GM12891 (cell line): Measurements from ENCODE around the gene LZTFL1.
A peak's percentile ranks its signal among the peaks of the same experiment; 100 is the strongest.

ENCODE experiments used
- DNase-seq: peaks from one replicate; pipeline ENCODE4 v3.0.0; 2011; ENCODE audit warnings: low spot score; ENCODE audit not compliant: insufficient read length
- FAIRE-seq: peaks from 2 replicates; lab custom pipeline; 2011; peaks lifted over from hg19 to GRCh38; lab: Jason Lieb, UNC
- PAX5 ChIP-seq: IDR thresholded peaks from 2 replicates; pipeline ENCODE4 v1.6.1; 2011; ENCODE audit warnings: low read length, moderate library complexity, mild to moderate bottlenecking; ENCODE audit not compliant: insufficient read depth, severe bottlenecking
- POLR2A ChIP-seq: IDR thresholded peaks from 2 replicates; pipeline ENCODE4 v1.6.1; 2011; ENCODE audit warnings: low read depth, low read length, control low read depth
- POLR2AphosphoS5 ChIP-seq: IDR thresholded peaks from 2 replicates; pipeline ENCODE4 v1.6.1; 2011; ENCODE audit warnings: low read depth, low read length, control low read depth
- POU2F2 ChIP-seq: IDR thresholded peaks from 2 replicates; pipeline ENCODE4 v1.6.1; 2011; ENCODE audit warnings: low read depth, mild to moderate bottlenecking, control low read depth, low read length, moderate library complexity
- SPI1 ChIP-seq: IDR thresholded peaks from 2 replicates; pipeline ENCODE4 v1.6.1; 2011; ENCODE audit warnings: low read depth, low read length, control low read depth
- TAF1 ChIP-seq: IDR thresholded peaks from 2 replicates; pipeline ENCODE4 v1.6.1; 2011; ENCODE audit warnings: low read depth, low read length, control low read depth

LZTFL1 gene

DNA sequence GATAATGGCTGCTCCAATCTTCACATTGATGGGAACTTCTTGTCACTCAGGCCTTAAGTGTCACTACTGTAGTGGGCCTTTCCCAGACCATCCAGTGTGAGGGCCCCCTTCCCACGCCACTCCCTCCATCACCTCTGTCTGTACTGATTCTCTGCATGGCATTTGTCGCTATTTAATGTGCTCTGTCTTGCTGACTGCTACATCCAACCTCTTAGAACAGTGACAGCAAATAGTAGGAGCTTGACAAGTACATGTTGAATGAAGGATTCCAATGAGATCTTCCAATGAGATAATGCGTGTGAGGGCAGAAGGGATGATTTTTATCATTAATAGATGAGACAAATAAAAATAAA is 38.8 kb upstream of the LZTFL1 start:
- FAIRE-seq (no peak), DNase-seq (no peak)
- TF ChIP-seq PAX5 (no peak), SPI1 (no peak), TAF1 (no peak)

DNA sequence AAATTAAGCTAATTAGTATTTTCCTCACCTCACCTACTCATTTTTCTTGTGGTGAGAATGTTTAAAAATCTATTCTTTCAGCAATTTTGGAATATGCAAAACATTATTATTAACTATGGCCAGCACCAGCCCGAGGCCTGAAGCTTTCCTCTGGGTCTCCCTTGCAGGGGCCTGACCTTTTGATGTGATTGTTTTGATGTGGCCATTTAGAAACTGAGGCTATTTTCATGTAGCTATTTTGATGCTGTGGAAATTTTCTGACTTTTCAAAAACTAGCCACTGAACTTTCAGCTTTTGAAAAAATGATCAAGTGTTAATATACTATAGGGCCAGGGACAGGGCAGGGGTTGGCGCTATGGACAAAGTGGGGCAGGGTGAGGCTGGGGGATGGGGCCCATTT is 36.2 kb upstream of the LZTFL1 start:
- DNase-seq (no peak), FAIRE-seq (no peak)
- no peak for TF ChIP-seq PAX5
- 0 out of 2 replicates have a peak, but pooled peaks have one; percentile 55 for TF ChIP-seq POU2F2

DNA sequence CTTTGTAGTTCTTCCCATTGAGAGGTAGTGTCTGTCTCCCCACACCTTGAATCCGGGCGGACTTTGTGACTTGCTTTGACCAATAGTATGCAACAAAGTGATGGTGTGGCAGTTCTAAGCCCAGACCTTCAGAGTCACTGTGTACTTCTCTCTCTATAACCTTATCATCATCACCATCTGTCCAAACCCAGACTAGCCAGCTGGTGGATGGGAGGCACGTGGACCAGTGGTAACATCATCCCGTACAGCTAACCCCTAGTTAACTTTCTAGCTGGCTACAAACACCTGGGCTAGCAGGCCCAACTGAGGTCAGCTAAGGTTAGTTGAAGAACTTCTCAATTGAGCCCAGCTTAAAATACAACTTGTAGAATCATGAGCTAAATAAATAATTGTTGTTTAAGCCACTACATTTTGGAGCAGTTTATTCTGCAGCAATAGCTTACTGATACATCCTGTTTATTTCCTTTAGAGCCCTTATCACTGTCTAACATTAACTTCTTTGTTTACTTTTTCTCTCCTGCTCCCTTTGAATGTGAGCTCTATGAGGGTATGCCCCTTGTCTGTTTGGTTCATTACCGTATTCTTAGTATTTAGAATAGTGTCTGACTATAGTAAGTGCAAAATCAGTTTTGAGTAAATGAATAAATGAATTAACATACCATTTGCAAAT is 32.9 kb upstream of the LZTFL1 start:
- no peak for TF ChIP-seq SPI1
- no peak for TF ChIP-seq POU2F2
- no peak for TF ChIP-seq TAF1
- TF ChIP-seq PAX5: no peak
- TF ChIP-seq POLR2AphosphoS5: no peak
- FAIRE-seq (peak; percentile 9), DNase-seq (no peak)

DNA sequence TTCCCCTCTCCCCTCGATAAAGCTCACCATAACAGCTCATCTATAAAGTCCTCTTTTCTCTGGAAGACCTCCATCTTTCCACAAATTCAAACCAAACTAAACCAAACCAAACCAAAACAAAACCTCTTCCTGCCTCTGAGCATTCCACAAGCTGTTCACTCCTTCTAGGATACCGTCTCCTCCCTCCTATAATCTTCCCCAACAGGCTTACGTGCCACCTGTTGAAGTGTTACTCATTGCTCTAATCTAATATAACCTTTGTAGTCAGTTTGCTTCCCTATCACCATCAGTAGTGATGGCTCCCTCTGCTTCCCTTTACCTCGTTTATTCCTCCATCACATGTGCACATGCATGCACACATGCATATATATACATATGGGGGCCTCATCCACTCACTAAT is 31.7 kb upstream of the LZTFL1 start:
- DNase-seq: no peak
- FAIRE-seq: no peak
- no peak for TF ChIP-seq SPI1
- TF ChIP-seq POLR2A: no peak
- TF ChIP-seq POU2F2: no peak
- TF ChIP-seq PAX5: no peak
- TF ChIP-seq TAF1: no peak
- TF ChIP-seq POLR2AphosphoS5: no peak

DNA sequence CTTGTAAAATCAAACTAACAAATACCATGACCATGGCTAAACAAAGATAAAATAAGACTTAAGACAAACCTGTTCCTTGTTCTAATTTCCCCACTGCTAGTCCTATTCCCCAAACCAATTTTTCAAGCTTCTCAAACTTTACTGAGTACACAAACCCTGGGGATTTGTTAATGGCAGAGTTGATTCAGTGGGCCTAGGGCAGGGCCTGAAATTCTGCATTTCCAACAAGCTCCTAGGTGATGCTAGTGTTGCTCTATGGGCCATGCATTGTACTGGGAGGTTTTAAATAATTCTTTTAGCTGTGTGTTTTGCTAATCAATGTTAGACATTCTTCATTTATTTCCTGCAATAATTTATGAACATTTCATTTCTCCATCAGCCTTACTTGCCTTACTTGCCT is 31.1 kb upstream of the LZTFL1 start:
- TF ChIP-seq POLR2AphosphoS5: no peak
- no peak for TF ChIP-seq TAF1
- TF ChIP-seq POLR2A: no peak
- TF ChIP-seq SPI1: no peak
- no peak for TF ChIP-seq POU2F2
- FAIRE-seq: no peak
- no peak for DNase-seq

DNA sequence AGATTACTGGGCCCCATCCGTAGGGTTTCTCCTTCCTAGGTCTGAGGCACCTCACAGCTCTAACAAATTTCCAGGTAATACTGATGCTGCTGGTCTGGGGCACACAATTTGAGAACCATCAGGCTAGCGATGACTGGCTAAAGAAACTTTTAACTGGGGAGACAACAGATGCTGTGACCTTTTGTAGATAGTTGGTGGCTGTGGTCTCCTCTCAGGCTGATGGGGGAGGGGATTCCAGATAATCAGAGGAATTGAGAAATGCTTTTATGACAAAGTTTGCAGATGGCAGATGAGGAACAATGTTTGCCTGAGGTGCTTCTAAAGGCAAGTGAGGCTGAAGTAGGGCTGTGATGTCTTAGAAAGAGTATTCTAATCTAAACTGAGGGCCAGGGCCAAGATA is 30.6 kb upstream of the LZTFL1 start:
- TF ChIP-seq POLR2A: no peak
- TF ChIP-seq PAX5: no peak
- no peak for TF ChIP-seq POU2F2
- TF ChIP-seq POLR2AphosphoS5: no peak
- peak; percentile 72 for TF ChIP-seq SPI1
- no peak for TF ChIP-seq TAF1
- no peak for FAIRE-seq
- no peak for DNase-seq

DNA sequence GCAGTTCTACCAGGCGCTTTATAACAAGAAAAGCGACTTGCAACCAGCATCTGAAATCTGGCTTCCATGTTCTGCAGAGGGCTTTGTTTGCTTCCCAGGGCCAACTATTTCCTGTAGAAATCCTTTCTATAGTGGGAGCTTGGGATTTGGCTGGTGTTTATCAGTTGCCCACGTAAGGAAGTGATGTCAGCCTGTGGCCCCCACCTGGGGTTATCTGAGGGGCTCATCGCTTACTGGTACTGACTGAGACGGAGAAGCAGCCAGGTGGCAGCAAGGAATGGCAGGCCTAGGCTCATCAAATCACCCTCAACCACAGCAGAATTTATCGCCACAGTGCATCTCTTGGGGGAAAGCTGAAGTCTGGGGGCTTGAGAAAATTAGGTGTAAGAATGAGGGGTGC is 29.9 kb upstream of the LZTFL1 start:
- no peak for FAIRE-seq
- TF ChIP-seq POLR2A (no peak), SPI1 (no peak), TAF1 (no peak), POU2F2 (no peak), POLR2AphosphoS5 (no peak), PAX5 (no peak)
- no peak for DNase-seq

DNA sequence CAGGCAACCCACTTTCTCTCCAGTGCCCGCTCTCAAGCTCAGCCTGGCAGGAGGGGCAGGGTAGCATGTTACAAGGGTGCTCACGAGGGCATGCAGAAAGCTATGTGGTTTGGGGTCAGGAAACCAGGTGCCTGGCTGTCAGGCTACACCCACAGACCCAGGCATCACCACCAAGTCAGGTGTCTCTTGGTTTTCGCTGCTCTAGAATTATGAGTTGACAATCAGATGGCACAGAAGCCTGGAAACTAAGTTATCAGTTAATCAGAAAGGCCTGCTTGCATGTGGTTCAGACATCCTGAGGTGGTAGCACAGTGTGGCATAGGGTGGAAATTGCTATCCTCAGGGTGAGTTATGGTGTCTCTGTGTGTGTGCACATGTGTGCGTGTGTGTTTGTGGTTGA is 28.2 kb upstream of the LZTFL1 start:
- DNase-seq: no peak
- FAIRE-seq: peak; percentile 74
- no peak for TF ChIP-seq POLR2AphosphoS5
- no peak for TF ChIP-seq POLR2A
- no peak for TF ChIP-seq TAF1
- TF ChIP-seq SPI1: no peak
- no peak for TF ChIP-seq POU2F2
- no peak for TF ChIP-seq PAX5

DNA sequence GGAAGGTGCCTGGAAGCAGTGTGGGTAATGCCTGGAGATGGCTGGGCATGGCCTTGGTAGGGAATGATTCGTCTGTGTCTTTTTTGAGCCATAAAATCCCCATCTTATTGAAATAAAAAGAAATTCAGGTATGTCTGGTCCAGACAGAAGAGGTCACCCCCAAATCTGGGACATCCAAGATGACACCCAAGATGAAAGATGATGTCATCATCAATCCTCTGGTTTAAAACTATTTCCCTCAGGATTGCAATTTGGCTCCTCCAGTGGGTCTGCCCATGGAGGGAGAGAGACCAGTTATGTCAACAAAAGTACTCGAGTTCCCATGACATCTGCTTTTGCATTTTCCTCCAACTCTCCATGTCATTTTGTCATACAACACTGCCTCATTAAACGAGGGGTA is 27.7 kb upstream of the LZTFL1 start:
- TF ChIP-seq PAX5 (no peak), POLR2A (no peak), TAF1 (no peak), POLR2AphosphoS5 (no peak), POU2F2 (no peak)
- no peak for FAIRE-seq
- DNase-seq: no peak

DNA sequence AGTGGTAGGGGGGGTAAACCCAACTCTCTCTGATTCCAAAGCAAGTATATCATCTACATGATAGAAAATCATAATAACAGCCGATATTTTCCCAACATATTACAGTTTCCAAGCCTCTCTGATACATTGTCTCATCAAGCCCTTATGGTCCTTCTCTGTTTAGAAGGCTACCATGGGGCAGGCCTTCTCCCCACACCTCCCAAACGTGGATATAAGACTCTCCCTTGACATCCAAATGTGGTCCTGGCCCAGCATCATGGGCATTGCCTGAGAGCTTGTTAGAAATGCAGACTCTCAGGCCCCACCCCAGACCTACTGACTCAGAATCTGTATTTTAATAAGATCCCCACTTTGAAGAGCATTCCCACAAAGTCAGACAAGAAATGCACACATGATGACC is 26.7 kb upstream of the LZTFL1 start:
- FAIRE-seq (no peak), DNase-seq (no peak)
- TF ChIP-seq POU2F2 (no peak), TAF1 (no peak), SPI1 (no peak), POLR2A (no peak), POLR2AphosphoS5 (no peak), PAX5 (no peak)

DNA sequence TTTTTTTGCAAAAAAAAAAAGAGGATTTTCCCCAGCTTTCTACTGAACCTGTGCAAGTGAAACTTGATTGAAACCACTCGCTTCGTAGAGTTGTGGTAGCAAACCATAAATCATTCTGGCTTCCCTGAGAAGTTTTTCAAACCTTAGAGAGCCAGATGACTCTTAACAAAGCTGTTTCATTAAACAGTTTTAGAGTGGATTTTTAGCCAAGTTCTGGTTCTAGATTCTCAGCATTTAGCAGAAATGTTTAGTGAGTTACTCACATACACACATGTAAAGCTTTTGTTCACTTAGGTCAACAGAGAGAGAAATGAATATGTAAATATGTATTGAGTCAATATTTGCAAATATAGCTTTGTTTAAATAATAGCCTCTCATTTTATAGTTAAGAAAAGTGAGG is 26.3 kb upstream of the LZTFL1 start:
- FAIRE-seq (no peak), DNase-seq (no peak)
- TF ChIP-seq SPI1 (no peak), POU2F2 (no peak), PAX5 (no peak), POLR2A (no peak), POLR2AphosphoS5 (no peak)

DNA sequence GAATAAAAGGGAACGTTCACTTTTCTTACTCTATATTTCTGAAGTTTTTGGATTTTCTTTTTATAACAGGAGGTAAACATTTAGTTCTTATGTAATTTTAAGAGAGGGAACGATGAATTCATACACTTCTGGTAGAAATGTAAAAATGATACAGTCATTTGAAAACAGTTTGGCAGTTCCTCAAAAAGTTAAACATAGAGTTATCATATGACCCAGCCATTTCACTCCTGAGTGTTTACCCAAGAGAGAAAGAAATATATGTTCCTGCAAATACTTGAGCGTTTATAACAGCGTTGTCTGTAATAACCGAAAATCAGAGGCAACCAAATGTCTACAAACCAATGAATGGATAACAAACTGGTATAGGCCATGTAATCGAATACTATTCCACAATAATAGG is 23.6 kb upstream of the LZTFL1 start:
- peak; percentile 5 for FAIRE-seq
- no peak for DNase-seq
- no peak for TF ChIP-seq POLR2A
- TF ChIP-seq SPI1: peak; percentile 84
